A673 (cell line): ENCODE measurements around the gene LMF1.

ENCODE experiments used
- EZH2 ChIP-seq: fragments of 200-600 bp; sonication (generic); IDR thresholded peaks from 2 replicates; pipeline ENCODE4 v1.6.1; 2017; ENCODE audit warnings: borderline replicate concordance, low read depth, mild to moderate bottlenecking, mixed read lengths, antibody characterized with exemption, low read length; ENCODE audit not compliant: poor library complexity, severe bottlenecking
- TF ChIP-seq, protein P1 (sequence below): fragments of 300-800, 200-600 bp; sonication (generic); conservative IDR thresholded peaks from 2 replicates; pipeline ENCODE4 v1.5.1; 2017; ENCODE audit warnings: low read depth, mild to moderate bottlenecking, antibody characterized with exemption, low read length, moderate library complexity, mixed read lengths

DNA sequence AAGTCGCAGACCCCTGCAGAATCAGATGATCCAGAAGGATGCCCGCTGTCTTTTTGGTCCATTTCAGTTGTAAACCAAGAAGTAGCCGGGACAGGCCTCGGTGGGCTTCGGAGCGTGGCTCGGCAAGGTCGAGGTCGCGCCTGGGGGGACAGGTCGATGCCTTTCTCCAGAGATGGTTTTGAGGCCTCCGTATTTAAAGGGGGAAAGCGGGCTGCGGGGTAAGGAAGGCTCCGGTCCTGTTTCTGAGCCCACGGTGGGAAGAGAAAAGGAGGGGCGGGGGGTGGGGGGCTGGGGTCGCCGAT, 162.7 kb downstream of the LMF1 start:
- TF ChIP-seq, protein P1, sequence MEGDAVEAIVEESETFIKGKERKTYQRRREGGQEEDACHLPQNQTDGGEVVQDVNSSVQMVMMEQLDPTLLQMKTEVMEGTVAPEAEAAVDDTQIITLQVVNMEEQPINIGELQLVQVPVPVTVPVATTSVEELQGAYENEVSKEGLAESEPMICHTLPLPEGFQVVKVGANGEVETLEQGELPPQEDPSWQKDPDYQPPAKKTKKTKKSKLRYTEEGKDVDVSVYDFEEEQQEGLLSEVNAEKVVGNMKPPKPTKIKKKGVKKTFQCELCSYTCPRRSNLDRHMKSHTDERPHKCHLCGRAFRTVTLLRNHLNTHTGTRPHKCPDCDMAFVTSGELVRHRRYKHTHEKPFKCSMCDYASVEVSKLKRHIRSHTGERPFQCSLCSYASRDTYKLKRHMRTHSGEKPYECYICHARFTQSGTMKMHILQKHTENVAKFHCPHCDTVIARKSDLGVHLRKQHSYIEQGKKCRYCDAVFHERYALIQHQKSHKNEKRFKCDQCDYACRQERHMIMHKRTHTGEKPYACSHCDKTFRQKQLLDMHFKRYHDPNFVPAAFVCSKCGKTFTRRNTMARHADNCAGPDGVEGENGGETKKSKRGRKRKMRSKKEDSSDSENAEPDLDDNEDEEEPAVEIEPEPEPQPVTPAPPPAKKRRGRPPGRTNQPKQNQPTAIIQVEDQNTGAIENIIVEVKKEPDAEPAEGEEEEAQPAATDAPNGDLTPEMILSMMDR = no peak
- TF ChIP-seq EZH2 = no peak
